ENCODE measurements around the gene VWCE.

DNA sequence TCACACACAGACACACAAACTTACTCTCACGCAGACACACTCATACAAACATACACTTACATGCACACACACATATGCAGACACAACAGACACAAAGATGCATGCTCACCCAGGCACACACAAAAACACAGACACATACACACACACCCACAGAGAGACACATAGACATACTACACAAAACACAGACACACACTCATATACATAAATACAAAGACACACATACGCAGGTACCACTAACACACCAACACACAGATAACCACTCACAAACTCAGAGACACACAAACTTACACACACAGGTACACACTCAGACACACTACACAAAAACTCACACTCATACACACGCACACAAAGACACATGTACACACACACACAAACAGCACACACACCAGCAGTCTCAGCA lies 22.4 kb downstream of the VWCE start:
- TF ChIP-seq, protein P1, sequence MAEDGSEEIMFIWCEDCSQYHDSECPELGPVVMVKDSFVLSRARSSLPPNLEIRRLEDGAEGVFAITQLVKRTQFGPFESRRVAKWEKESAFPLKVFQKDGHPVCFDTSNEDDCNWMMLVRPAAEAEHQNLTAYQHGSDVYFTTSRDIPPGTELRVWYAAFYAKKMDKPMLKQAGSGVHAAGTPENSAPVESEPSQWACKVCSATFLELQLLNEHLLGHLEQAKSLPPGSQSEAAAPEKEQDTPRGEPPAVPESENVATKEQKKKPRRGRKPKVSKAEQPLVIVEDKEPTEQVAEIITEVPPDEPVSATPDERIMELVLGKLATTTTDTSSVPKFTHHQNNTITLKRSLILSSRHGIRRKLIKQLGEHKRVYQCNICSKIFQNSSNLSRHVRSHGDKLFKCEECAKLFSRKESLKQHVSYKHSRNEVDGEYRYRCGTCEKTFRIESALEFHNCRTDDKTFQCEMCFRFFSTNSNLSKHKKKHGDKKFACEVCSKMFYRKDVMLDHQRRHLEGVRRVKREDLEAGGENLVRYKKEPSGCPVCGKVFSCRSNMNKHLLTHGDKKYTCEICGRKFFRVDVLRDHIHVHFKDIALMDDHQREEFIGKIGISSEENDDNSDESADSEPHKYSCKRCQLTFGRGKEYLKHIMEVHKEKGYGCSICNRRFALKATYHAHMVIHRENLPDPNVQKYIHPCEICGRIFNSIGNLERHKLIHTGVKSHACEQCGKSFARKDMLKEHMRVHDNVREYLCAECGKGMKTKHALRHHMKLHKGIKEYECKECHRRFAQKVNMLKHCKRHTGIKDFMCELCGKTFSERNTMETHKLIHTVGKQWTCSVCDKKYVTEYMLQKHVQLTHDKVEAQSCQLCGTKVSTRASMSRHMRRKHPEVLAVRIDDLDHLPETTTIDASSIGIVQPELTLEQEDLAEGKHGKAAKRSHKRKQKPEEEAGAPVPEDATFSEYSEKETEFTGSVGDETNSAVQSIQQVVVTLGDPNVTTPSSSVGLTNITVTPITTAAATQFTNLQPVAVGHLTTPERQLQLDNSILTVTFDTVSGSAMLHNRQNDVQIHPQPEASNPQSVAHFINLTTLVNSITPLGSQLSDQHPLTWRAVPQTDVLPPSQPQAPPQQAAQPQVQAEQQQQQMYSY (CRISPR knock-in tag; IDR thresholded peaks at IDR 0.05), result no peak
- TF ChIP-seq EP300 (IDR thresholded peaks at IDR 0.05; ENCODE audit: borderline replicate concordance in 1 of 2, control insufficient read depth in 1 of 2, low read depth in 2 of 2, low read length in 2 of 2), result no peak
- TF ChIP-seq, protein P2, sequence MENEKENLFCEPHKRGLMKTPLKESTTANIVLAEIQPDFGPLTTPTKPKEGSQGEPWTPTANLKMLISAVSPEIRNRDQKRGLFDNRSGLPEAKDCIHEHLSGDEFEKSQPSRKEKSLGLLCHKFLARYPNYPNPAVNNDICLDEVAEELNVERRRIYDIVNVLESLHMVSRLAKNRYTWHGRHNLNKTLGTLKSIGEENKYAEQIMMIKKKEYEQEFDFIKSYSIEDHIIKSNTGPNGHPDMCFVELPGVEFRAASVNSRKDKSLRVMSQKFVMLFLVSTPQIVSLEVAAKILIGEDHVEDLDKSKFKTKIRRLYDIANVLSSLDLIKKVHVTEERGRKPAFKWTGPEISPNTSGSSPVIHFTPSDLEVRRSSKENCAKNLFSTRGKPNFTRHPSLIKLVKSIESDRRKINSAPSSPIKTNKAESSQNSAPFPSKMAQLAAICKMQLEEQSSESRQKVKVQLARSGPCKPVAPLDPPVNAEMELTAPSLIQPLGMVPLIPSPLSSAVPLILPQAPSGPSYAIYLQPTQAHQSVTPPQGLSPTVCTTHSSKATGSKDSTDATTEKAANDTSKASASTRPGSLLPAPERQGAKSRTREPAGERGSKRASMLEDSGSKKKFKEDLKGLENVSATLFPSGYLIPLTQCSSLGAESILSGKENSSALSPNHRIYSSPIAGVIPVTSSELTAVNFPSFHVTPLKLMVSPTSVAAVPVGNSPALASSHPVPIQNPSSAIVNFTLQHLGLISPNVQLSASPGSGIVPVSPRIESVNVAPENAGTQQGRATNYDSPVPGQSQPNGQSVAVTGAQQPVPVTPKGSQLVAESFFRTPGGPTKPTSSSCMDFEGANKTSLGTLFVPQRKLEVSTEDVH (IDR thresholded peaks at IDR 0.05; ENCODE audit: low read depth, partially characterized antibody), result no peak
- TF ChIP-seq PAX8 (IDR thresholded peaks at IDR 0.05), result no peak
- TF ChIP-seq PML (IDR thresholded peaks at IDR 0.05; ENCODE audit: low read length), result no peak
- no peak for TF ChIP-seq SRF (IDR thresholded peaks at IDR 0.05; ENCODE audit: low read depth in 2 of 2, low read length in 2 of 2)
- TF ChIP-seq, protein P3, sequence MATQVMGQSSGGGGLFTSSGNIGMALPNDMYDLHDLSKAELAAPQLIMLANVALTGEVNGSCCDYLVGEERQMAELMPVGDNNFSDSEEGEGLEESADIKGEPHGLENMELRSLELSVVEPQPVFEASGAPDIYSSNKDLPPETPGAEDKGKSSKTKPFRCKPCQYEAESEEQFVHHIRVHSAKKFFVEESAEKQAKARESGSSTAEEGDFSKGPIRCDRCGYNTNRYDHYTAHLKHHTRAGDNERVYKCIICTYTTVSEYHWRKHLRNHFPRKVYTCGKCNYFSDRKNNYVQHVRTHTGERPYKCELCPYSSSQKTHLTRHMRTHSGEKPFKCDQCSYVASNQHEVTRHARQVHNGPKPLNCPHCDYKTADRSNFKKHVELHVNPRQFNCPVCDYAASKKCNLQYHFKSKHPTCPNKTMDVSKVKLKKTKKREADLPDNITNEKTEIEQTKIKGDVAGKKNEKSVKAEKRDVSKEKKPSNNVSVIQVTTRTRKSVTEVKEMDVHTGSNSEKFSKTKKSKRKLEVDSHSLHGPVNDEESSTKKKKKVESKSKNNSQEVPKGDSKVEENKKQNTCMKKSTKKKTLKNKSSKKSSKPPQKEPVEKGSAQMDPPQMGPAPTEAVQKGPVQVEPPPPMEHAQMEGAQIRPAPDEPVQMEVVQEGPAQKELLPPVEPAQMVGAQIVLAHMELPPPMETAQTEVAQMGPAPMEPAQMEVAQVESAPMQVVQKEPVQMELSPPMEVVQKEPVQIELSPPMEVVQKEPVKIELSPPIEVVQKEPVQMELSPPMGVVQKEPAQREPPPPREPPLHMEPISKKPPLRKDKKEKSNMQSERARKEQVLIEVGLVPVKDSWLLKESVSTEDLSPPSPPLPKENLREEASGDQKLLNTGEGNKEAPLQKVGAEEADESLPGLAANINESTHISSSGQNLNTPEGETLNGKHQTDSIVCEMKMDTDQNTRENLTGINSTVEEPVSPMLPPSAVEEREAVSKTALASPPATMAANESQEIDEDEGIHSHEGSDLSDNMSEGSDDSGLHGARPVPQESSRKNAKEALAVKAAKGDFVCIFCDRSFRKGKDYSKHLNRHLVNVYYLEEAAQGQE (IDR thresholded peaks at IDR 0.05; ENCODE audit: low read depth, low read length), result no peak
- no peak for TF ChIP-seq POLR2AphosphoS5 (IDR thresholded peaks at IDR 0.05; ENCODE audit: low read length)
- TF ChIP-seq MXI1 (IDR thresholded peaks at IDR 0.05; ENCODE audit: low read depth, low read length), result no peak
- no peak for TF ChIP-seq NR2C1 (IDR thresholded peaks at IDR 0.05)
- no peak for TF ChIP-seq RCOR1 (conservative IDR thresholded peaks at IDR 0.05; ENCODE audit: low read depth, low read length)
- TF ChIP-seq, protein P4, sequence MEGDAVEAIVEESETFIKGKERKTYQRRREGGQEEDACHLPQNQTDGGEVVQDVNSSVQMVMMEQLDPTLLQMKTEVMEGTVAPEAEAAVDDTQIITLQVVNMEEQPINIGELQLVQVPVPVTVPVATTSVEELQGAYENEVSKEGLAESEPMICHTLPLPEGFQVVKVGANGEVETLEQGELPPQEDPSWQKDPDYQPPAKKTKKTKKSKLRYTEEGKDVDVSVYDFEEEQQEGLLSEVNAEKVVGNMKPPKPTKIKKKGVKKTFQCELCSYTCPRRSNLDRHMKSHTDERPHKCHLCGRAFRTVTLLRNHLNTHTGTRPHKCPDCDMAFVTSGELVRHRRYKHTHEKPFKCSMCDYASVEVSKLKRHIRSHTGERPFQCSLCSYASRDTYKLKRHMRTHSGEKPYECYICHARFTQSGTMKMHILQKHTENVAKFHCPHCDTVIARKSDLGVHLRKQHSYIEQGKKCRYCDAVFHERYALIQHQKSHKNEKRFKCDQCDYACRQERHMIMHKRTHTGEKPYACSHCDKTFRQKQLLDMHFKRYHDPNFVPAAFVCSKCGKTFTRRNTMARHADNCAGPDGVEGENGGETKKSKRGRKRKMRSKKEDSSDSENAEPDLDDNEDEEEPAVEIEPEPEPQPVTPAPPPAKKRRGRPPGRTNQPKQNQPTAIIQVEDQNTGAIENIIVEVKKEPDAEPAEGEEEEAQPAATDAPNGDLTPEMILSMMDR (IDR thresholded peaks at IDR 0.05 in 2 of 3, conservative IDR thresholded peaks at IDR 0.05 in 1 of 3; ENCODE audit: control insufficient read depth in 2 of 3, extremely low read depth in 1 of 3, insufficient read depth in 1 of 3, low read depth in 3 of 3, low read length in 3 of 3), result no peak
